AG10803 (cell line): ENCODE measurements around the gene HAUS7.

ENCODE experiments used
- DNase-seq: peaks from one replicate; pipeline ENCODE4 v3.0.0; 2010; ENCODE audit warnings: low read depth
- H3K4me3 ChIP-seq: 2 replicates; pipeline ENCODE4 v1.5.1; 2011; ENCODE audit warnings: mild to moderate bottlenecking, low read length, control low read depth
- TF ChIP-seq, protein P1 (sequence below): conservative IDR thresholded peaks from 2 replicates; pipeline ENCODE4 v1.5.1; 2011; ENCODE audit warnings: mild to moderate bottlenecking, low read length, control low read depth, inconsistent platforms

Gene HAUS7

DNA sequence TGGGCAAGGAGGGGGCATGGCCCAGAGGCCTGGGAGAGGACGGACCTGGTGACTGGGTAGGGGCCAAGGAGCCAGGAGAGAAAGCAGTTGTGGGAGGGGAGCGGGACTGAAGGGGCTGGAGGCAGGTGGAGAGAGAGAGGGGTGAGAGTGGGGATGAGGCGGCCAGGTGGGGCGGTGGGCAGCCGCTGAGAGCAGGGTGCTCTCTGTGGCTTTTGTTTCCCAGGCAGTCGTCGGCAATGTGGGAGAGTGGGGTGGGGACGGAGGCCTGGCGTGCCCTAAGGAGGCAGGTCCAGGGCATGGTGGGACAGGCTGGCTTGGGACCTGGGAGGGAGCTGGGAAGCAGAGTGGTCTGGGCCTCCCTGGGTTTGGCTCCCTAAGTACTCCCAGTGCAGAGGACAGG is 43.9 kb upstream of the HAUS7 start:
- DNase-seq, result no peak

DNA sequence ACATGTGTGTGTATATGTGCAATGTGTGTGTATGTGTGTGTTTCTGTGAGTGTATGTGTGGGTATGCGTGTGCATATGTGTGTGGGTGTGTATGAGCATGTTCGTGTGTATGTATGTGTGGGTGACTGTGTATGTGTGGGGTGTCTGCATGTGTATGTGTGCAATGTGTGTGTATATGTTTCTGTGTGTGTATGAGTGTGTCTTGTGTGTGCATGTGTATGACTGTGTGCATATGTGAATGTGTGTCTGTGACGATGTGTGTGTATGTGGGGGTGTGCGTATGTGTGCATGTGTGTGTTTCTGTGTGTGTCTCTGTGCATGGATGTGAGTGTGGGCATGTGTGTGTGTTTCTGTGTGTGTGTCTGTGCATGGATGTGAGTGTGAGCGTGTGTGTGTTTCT is 42.9 kb upstream of the HAUS7 start:
- no peak for DNase-seq
- TF ChIP-seq, protein P1, sequence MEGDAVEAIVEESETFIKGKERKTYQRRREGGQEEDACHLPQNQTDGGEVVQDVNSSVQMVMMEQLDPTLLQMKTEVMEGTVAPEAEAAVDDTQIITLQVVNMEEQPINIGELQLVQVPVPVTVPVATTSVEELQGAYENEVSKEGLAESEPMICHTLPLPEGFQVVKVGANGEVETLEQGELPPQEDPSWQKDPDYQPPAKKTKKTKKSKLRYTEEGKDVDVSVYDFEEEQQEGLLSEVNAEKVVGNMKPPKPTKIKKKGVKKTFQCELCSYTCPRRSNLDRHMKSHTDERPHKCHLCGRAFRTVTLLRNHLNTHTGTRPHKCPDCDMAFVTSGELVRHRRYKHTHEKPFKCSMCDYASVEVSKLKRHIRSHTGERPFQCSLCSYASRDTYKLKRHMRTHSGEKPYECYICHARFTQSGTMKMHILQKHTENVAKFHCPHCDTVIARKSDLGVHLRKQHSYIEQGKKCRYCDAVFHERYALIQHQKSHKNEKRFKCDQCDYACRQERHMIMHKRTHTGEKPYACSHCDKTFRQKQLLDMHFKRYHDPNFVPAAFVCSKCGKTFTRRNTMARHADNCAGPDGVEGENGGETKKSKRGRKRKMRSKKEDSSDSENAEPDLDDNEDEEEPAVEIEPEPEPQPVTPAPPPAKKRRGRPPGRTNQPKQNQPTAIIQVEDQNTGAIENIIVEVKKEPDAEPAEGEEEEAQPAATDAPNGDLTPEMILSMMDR, result no peak
- no peak overlapping the region for H3K4me3 ChIP-seq

More for the DNA sequence above, 43.9 kb upstream of the HAUS7 start:
- no peak overlapping the region for H3K4me3 ChIP-seq
- TF ChIP-seq, protein P1, result no peak

DNA sequence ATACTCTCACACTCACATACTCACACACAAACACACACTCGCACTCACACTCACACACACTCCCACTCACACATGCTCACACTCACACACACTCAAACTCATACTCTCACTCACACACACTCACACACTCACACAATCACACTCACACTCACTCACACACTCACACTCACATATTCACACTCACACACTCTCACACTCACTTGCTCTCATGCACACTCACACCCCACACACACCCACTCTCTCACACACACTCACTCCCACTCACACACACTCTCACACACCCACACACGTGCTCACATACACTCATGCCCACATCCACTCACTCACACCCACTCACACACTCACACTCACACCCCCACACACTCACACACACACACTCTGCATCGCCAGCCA is 42.1 kb upstream of the HAUS7 start:
- TF ChIP-seq, protein P1, result no peak
- no peak overlapping the region for H3K4me3 ChIP-seq
- DNase-seq, result no peak

DNA sequence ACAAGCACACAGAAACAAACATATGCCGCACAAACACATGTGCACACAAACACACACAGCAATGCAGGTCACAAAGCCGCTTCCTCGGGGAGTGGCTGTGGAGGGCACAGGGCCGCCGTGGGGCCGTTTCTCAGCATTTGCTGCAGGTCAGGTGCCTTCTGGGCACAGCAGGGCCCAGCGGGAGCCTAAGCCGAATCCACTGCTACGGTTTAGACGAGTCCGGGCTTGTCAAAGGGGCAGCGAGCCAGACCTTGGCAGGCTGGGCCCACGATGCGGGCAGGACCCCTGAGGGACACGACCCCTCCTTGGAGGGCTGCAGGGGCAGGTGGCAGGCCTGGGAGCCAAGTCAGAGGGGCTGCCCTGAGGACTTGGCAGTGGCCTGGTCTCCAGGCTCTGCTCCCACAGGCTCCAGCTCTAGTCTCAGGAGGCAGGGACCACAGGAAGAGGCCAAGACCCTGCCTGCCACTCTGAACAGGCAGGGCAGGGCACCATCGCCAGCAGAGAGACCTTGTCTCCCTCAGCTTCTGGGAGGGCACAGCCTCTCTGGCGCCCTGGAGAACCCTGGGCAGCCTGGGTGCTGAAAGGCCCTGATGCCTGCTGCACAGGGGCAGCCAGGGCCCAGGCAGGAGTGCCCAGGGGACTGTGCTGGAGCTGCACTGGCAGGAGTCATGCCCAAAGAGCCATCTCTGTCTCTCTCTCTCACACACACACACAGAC is 41.6 kb upstream of the HAUS7 start:
- no peak for DNase-seq

DNA sequence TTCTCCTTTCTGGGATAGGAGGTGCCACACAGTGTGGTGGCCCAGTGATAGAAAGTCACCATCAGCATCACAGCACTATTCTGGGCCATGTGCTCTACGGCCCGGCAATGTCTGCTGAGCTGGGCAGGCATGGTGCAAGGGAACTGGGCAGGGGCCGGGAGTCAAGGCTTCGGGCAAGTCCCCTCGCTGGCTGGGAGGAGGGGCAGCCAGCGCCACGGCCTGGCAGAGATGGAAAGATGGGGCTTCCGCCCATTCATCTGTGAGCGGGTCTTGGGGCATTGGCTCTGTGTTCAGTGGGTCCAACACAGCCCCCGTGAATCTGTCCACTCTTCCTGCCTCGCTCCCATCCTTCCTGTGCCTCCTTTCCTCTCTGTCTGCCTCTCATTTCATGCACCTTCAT is 40.0 kb upstream of the HAUS7 start:
- no peak overlapping the region for H3K4me3 ChIP-seq
- TF ChIP-seq, protein P1, result no peak
- DNase-seq, result no peak

More for the DNA sequence above, 41.6 kb upstream of the HAUS7 start:
- TF ChIP-seq, protein P1, result no peak
- no peak overlapping the region for H3K4me3 ChIP-seq

DNA sequence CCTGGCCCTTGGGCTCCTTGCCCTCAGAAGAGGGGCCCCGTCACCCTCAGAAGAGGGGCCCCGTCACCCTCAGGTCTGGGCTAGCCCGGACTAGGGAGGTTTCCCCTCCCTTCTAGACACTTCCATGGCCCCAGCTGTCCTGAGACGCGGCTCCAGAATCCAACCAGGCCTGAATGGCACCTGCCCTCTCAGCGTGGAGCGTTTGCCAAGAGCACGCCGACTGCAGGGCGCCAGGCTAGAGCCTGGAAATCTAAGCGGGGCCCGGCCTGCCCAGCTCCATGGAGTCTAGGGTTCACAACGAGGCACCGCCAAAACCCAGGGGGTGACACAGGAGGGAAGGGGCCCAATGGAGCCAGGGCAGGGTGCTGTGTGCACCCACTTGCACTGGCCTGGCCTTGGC is 39.2 kb upstream of the HAUS7 start:
- TF ChIP-seq, protein P1, result no peak
- no peak for DNase-seq
- no peak overlapping the region for H3K4me3 ChIP-seq

DNA sequence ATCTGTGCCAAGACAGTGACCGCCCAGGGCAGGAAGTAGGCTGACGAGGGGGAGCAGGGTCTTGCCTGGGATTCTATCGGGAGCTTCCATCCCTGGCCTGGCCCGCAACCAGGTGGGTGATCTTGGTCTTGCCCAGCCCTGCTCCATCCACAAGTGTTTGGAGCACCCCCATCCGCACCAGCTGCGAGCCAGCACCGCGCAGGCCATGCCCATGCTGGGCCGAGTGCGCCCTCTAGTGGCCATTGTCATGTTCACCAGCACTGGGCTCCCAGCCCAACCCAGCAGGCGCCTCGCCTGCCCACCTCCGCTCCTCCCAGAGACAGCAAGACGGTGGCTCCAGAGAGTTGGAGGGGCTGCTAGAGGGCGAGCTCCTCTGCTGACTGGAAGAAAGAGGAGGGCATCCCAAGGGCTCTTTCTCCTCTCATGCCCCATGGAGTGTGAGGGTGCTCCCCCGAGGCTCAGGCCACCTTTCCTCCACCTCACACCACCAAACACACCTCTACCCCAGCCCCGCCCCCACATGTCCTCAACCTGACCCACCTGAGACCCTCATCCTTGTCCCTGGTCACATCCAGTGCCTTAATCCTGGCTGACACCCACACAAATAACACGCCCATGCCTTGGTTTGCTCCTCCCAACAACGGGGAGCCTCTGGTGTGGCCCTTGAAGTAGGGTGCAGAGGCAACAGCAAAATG is 37.3 kb upstream of the HAUS7 start:
- TF ChIP-seq, protein P1, result peak; percentile 57

More for the DNA sequence above, 37.3 kb upstream of the HAUS7 start:
- H3K4me3 ChIP-seq, result no peak overlapping the region
- peak; percentile 59 for DNase-seq
